ENCODE data around the gene NDUFV1.
"Not testable (repeated sequence)": the region's sequence is repeated elsewhere in the genome, so short reads cannot be mapped to it uniquely, and the experiment has no call there.

Gene NDUFV1

DNA sequence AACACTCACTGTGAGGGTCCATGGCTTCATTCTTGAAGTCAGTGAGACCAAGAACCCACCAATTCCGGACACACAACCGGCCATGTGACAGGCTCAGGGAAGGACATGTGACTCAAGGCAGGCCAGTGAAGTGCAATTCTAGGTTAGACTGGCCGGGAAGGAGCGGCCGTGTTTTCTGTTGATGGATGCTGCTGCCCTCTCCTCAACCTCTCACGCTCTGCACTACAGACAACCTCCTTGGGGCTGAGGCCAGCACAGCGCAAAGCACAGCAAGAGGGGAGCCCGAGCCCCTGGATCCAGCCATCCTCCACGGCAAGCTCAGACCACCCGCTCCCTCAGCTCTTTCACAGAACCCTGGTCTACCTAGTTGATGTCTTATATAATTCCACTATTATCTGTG is 20.2 kb downstream of the NDUFV1 start:
- FAIRE-seq (no peak), DNase-seq (ENCODE audit: low spot score) (no peak)

DNA sequence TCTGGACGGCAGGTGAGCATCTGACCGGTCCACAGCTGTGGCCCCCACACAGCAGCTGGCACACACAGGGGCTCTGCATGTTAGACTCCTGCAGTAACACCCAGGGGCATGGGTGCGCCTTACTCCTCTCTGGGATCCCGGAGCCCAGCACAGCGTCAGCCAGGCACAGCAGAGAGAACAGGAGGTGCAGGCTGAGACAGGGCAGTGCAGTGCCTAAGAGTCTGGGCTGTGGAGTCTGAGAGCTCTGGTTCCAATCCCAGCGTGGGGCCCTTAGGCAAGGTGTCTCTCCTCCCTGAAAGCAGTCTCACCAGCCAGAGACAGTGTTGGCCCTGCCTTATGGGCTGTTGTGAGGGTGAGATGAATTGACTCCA is 20.7 kb downstream of the NDUFV1 start:
- FAIRE-seq (no peak), DNase-seq (ENCODE audit: low spot score) (no peak)

DNA sequence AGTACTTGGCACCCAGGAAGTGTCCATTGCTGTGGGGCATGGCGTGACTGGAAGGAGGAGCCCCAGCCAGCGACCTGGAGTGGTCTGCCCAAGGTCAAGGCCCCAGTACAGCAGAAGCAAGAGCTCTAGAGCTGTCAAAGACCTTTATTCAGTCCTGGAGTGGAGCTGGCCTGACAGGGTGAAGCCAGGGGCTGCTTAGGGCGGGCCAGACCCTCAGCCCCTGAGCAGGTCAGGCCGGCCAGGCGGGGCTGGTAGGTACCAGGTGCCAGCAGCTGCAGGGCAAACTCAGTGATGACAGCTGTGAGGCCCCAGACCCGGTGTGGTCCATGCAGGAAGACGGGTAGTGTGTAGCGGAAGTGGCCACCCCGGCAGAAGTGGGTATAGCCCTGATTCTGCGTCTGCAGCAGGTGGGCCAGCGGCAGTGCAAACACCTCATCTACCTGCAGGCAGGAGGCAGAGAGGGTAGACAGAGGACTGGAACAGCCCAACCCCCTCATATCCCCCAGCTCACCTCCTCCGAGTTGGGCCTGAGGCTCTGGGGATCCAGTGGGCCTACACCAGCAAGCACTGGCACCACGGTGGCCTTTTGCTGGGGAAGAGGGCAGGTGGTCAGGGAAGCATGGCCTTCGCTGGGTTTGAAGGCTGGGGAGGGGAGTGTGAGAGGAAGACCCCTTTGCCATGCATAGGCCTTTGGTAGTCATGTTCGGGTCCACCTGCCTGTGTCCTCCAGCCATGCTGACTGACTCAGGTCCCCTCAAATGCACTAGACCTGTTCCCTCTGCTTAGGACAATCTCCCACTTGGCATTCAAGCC is 21.3 kb downstream of the NDUFV1 start:
- FAIRE-seq, result no peak
- no peak for DNase-seq (ENCODE audit: low spot score)

DNA sequence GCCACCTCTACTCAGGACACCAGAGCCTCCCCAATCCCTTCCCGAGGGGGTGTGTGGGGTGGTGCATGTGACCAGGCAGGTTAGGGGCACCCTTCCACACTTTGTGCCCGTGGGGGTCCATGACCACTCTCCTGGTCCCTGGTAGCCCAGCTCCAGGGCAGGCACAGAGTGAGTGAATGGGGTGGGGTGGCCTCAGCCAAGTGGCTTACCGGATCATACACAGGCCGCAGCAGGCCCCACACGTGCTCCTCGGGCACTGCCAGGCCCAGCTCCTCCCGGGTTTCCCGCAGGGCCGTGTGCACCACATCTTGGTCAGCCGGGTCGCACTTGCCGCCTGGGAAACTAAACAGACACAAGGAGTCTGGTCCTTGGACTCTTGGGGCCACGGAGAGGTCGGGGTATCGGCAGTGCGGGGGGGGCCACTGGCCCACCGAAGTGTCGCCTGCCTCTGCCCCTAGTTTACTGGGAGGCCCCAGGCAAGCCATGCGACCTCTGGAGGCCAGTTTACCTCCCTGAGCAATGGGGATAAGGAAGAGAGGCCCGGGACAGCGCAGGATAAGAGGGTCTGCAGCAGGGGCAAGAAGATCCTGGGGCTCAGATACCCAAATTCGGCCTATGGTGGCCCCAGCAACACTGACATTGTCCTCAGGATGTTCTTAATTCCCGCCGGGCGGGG is 22.1 kb downstream of the NDUFV1 start:
- DNase-seq (ENCODE audit: low spot score), result no peak
- no peak for FAIRE-seq

DNA sequence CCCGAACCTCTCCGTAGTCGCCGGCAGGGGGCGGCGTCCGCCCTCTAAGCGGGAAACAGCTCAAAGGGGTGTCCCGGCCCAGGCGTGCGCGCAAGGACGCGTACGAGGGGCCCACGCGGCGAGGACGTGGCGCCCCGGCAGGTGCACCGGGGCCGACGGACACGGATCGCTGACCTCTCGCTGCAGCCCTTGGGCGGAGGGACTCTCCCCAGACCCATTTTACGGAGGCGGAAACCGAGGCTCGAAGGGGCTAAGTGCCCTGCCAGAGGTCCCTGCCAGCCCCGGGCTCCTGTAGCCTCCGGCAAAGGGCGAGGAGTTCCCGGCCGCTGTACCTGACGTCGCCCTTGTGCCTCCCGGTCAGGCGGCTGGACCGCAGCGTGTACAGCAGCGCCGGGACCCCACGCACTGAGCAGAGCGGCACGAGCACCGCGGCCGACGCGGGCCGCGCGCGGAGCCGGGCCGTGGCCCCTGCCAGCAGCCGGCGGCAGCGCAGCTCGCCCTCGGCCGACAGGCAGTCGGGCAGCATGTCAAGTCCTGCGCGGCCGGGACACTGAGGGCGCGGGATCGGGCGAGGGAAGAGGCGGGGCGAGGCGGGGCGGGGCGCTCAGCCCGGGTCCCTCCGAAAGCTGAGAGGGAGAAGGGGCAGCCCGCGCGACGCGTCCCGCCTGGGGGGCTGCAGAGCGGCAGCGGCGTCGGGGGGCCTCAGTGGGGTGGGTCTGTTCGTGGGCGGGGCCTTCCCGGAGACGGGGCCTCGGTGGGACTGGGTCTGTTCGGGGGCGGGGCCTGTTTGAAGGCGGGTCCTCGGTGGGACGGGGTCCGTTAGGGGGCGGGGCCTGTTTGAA is 22.9 kb downstream of the NDUFV1 start, which contains the start of gene NUDT8:
TSS of gene NUDT8 (minus strand) at position 552 of the 842 bp plus-strand sequence. CDS start at position 526, 26 bp downstream.
- FAIRE-seq (no peak), DNase-seq (ENCODE audit: low spot score) (peak; percentile 48)

DNA sequence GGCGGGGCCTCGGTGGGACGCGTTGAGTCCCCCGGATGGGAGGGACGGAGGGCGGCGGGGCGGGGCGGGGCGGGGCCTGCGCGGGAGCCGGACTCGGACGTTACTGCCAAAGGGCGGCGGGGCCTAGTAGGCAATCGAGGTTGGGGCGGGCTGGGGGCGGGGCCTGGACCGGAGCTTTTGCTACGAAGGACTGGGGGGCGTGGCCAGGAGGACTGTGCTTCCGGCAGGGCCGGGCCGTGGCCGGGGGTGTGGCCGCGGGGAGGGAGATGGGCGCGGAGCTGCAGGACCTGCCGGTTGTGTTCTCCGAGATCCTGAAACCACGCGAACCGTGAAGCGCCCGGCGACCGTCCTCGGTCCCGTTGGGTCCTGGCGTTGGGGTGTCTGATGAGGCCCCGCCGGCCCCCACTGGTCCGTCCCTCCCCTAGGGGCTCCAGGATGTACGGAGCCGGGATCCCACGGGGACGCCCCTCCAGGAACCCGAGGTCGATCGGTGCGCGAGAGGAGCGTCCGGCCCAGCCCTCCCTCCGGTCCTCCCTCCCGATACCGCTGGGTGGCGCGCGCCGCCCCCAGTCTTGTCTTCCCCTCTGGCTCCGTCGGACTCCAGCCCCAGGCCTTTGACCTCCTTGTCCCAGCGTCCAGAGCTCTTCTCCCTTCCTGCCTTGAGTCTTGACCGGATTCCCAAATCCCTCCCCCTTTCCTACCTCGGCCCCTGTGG is 23.6 kb downstream of the NDUFV1 start:
- DNase-seq (ENCODE audit: low spot score), result peak; percentile 92
- FAIRE-seq, result no peak

DNA sequence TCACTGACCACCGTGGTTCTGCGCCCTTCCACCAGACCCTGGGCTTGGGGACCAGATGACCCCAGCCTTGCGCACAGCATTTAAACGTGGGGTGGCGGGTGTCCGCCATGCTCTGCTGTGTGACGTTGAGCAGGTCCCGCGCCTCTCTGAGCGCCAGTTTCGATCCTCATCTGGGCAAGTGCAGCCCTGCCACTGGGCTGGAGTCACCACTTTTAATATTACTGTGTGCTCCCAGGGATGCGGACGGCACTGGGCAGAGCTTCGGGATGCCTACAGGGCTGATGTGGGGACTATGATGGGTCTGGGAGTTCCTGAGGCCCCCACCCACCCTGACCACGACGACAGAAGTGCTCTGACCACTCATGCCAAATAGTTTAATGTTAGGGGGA is 24.2 kb downstream of the NDUFV1 start:
- no peak for DNase-seq (ENCODE audit: low spot score)
- no peak for FAIRE-seq

DNA sequence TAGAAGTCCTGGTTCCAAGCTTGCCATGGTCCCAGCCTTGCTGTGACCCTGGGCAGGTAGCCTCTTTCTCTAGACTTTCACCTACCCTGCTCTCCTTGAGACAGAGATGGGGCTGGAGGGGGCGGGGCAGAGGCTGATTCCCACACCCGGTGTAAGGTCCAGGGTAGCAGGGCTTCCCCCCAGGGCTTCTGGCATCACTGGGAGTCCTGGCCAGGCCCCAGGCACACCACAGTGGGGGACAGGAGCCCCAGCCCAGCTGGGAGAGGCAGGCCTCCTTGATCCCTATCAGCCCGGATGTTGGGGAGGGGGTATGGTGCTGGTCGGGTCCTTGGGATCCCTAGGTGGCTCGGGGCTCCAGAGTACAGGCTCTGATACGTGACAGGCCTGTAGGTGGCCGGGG is 24.7 kb downstream of the NDUFV1 start:
- DNase-seq (ENCODE audit: low spot score) (no peak), FAIRE-seq (no peak)

DNA sequence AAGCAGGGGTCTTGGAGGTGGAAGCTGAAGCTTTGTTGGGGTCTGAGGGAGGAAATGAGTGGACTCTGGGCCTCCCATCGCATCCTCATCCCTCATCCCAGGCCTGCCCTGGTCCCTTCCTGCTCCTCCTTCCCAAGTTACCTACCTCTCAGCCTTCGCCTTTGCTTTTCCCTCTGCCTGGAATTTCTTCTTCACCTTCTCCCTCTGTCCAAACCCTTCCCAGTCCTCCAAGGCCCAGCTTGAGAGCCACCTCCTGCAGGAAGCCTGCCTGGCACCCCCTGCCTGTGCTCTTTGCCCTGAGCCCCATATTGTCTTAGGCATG is 25.1 kb downstream of the NDUFV1 start:
- no peak for DNase-seq (ENCODE audit: low spot score)

DNA sequence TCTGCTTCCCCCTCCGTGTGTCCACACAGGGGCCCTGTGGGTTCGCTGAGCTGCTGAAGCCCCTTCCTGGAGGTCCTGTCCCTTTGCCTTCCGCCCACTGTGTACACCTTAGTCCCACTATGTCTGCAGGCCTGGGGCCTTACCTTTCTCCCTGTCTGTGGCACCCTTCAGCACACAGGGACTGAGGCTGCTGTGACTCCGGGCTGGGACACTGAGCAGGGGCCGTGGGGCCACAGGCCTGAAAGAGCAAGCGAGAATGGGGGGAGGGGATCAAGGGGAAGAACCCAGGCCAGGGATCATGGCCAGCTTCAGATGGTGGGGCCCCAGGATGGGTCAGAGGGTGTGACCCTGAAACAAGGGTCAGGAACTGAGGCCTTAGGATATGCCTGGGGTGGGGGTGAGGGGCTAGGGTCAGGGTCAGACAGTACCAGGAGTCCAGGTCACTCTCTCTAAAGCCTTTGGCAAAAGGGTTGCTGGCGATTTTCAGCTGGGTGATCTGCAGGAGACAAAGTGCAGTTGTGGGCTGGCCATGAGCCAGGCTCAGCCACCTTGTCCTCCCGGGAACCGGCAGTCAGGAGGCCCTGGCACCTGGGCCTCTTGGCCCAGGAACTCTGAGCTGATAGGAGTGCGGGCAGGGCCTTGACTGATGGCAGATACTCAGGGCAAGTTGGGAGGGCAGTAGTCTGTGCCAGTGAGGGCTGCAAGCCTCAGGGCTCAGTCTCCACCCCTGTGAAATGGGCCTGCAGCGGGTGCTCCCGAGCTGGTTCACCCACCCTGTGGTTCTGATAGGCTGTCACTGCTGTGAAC is 25.6 kb downstream of the NDUFV1 start:
- DNase-seq (ENCODE audit: low spot score) (no peak), FAIRE-seq (no peak)

More for the DNA sequence above, 25.1 kb downstream of the NDUFV1 start:
- FAIRE-seq, result no peak

DNA sequence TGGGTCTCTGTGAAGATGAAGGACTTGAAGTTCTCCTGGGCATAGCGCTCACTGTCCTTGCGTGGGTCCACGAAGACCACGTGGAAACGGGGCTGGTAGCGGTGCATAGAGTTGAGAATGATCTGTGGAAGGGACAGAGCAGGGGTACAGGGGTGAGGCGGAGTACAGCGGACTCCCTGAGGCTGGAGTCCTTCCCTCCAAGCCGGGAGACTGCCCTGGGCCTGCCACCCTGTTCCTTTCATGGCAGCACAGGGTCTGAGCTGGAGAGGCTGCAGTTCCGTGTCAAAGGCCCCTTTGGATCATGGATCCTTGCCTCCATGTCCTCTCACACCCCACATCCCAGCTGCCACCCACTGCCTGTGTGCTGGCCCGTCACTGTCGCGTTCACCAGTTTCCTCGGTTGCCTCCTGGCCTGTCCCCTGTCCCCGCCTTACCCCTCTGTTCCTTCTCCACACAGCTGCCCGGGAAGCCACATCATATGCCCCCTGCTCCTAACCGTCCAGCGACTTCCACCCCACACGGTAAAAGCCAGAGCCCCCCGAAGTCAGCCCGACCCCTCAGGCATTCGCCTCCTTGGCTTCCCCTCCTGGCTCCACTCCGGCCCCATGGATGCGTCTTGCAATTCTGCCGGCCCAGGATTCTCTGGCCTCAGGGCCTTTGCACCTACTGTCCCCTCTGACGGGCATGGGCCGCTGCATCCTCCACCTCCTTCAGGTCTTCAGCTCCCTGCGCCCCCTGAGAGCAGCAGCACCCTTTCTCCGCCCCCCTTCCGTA is 26.4 kb downstream of the NDUFV1 start:
- FAIRE-seq, result no peak
- no peak for DNase-seq (ENCODE audit: low spot score)

DNA sequence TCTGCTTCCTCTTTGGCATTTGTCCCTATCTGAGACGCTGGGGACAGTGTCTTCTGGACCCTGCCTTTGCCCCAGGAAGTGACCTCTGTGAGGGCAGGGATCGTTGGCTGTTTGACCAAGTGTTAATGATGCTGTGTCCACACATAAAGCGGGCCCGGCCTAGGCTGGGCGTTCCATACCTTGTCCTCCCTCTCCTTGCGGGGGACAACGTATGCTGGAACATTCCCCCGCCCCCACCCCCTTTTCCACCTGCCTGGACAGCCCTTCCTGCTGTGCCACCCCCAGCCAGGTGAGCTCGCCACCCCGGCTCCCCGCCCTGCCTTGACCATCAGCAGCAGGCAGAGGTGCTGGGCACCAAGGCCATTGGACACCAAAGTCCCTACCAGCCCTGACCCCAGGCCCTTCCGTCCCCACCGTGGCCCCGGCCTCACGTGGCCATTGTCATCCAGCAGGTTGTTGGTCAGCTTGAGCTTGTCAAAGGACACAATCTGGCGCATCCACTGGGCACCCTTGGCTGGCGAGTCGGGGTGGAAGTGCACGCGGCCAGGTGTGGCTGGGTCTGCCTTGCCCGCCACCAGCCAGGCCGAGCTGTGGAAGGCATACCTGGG is 27.1 kb downstream of the NDUFV1 start:
- DNase-seq (ENCODE audit: low spot score) (no peak), FAIRE-seq (no peak)

DNA sequence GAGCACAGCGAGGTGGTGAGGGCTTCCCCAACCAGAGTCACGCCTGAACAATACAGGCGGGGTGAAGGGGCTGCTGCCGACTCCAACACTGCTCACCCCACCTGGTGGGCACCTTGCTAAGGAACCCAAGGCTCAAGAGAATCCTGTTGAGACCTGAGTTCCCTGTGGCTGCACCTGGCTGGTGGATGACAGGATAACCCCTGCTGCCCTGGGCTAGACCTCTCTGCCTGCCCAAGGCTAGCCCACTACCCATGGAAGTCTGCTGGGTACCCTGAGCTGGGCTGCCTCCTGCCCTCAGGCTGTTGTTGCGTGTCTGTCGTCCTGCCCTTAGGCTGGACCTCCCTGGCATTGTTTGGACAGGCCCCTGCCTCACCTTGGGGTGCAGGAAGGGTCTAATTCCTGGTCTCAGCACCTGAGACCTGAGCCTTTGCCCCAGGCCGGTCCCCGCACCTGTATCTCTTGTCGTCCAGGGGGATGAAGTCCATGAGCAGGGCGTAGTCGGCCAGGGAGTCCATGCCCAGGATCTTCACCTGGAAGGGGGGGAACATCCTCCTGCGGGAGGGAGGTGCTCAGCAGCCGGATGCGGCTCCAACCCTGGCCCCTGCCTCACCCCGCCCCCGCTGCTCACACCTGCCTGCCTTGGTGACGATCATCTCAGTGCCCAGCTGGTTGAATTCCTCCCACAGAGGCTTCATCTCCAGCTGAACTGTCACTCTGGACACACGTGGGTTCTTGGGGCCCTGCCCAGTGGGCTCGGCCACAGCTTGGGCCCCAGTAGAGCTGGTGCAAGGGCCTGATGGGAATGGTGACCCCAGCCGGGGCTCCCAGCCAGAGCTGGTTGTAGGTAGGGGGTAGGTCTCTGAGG is 27.9 kb downstream of the NDUFV1 start:
- DNase-seq (ENCODE audit: low spot score) (no peak), FAIRE-seq (no peak)

DNA sequence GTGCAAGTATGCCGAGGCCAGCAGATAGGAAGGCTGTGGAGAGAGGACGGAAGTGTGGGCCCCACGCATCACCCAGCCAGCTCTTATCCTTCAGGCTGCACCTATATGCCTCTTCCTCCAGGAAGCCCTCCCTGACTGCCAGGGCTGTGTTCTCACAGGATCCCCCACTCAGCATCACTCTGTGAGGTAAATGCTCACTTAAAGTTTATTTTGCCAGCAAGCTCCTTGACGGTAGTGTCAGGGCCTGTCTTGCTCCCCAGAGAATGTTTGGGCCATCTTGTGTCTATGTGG is 28.4 kb downstream of the NDUFV1 start:
- DNase-seq (ENCODE audit: low spot score), result no peak
- FAIRE-seq, result no peak

DNA sequence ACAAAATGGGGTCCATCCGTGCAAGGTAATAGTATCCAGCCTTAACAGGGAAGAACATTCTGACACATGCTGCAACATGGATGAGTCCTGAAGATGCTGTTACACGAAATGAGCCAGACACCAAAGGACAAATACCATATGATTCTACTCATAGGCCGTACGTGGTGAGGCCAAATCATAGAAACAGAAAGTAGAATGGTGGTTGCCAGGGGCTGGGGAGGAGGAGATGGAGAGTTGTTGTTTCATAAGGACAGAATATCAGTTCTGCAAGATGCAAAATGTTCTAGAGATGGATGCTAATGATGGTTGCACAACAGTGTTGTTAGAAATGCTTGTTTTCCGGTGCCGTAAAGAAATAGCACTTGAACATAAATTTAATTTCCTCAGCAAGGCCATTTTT is 30.2 kb downstream of the NDUFV1 start:
- DNase-seq (ENCODE audit: low spot score), result no peak
- FAIRE-seq, result no peak

DNA sequence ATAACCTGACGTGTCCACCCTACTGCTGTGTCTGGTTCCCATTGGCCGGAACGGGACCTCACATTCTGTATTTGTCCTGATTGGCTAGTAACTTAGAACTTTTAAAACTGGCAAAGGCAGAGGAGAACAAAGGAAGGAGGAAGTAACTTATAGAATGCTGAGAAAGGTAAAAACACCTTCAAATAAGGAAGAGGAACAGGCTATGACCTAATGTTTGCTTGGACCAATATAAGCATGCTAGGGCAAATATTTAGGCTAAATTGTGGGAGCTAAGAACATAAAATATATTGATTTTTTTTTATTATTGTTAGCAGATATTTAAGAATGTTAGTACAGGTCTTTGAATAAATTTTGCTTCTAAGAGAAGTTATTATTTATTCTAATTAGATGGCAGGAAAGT is 30.7 kb downstream of the NDUFV1 start:
- not testable (repeated sequence) for FAIRE-seq; DNase-seq (ENCODE audit: low spot score)

DNA sequence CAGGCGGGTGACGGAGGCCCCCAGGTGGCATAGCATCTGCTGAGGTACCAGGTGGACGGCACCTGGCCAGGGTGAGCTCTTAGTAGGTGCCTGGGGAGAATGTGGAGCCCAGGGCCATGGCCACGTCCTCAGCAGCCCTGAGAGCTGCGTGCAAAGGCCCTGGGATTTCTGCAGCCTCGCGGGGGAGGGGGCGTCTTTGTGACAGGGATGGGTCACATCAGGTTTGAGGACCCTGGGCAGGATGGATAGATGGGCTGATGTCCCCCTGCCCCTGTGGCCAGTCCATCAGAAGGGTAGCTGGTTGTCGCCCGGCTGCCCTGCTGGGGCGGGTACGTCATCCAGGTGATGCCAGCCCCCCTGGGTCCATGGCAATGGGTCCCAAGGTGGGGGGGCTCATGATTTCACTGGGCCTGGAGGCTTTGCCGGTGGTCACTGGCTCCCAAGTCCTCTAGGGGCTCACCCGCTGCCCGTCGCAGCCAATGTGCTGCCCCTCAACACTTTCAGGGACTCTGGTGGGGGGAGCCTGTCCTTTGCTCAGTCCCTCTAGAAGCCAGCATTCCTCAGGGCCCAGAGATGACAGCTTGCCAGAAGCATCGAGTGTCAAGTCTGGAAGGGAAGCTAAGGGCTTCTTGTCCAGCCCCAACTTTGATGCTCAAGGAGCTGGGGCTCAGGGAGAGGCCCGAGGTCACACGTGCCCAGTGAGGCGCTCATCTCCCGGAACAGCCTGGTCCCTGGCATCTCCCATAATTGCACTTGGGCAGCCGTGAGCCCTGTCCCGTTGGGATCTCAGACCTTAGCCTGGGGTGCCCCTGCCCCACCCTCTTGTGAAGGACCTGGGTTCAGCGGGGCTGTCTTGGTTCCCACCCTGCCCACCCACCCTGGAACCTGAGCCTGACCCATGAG is 32.0 kb downstream of the NDUFV1 start:
- DNase-seq (ENCODE audit: low spot score), result no peak
- FAIRE-seq, result no peak

DNA sequence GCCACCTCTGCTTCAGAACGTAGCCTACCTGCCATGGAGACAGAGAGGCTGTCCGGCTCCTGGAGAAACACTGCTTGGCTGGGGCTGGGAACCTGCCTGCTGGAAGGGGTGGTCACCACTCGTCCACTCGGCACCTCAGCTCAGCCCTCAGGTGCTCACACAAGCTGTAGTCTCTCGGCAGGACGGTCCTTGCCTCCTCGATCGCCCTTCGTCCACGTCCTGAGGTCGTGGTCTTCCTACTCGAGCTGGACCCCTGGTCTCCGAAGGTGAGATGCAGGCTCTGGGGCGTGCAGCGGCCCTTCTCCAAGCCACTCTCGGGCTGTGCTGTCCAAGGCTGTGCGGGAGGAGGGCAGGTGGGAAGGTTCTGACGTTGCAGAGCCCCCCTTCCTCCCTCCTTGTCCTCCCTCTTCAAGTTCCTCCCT is 32.7 kb downstream of the NDUFV1 start, which contains the start of gene TBX10:
TSS of gene TBX10 (minus strand) at position 326 of the 422 bp plus-strand sequence. CDS start at position 35, 291 bp downstream.
- FAIRE-seq, result no peak
- no peak for DNase-seq (ENCODE audit: low spot score)

Measured in RCC 7860 (cell line).